ENCODE data around the gene SPRED1.

SPRED1 gene

GRCh38 chr15:38285456-38285855 is 32.8 kb downstream of the SPRED1 start:
- no peak for DNase-seq

- no peak for DNase-seq
Observed at GRCh38 chr15:38294126-38294525, 41.5 kb downstream of the SPRED1 start.

- no peak for DNase-seq
Observed at GRCh38 chr15:38297623-38298388, 45.2 kb downstream of the SPRED1 start.

- DNase-seq, result no peak
Observed at GRCh38 chr15:38299216-38299615, 46.6 kb downstream of the SPRED1 start.

- no peak for DNase-seq
Observed at GRCh38 chr15:38300395-38300794, 47.8 kb downstream of the SPRED1 start.

GRCh38 chr15:38304481-38304880 is 51.8 kb downstream of the SPRED1 start:
- no peak for DNase-seq

GRCh38 chr15:38307251-38307650 is 54.6 kb downstream of the SPRED1 start:
- no peak for DNase-seq

- DNase-seq, result no peak
Observed at GRCh38 chr15:38307861-38308641, 55.4 kb downstream of the SPRED1 start.

- DNase-seq, result no peak
Observed at GRCh38 chr15:38308797-38309196, 56.2 kb downstream of the SPRED1 start.

GRCh38 chr15:38312190-38312589 is 59.6 kb downstream of the SPRED1 start:
- no peak for DNase-seq

- DNase-seq, result no peak
Observed at GRCh38 chr15:38316311-38316710, 63.7 kb downstream of the SPRED1 start.

- no peak for DNase-seq
Observed at GRCh38 chr15:38320181-38320580, 67.5 kb downstream of the SPRED1 start.

GRCh38 chr15:38320866-38321265 is 68.2 kb downstream of the SPRED1 start:
- DNase-seq, result no peak

- DNase-seq, result no peak
Observed at GRCh38 chr15:38323895-38324294, 71.3 kb downstream of the SPRED1 start.

- DNase-seq, result no peak
Observed at GRCh38 chr15:38324939-38325647, 72.5 kb downstream of the SPRED1 start.

GRCh38 chr15:38325648-38325990 is 73.0 kb downstream of the SPRED1 start:
- no peak for DNase-seq

- no peak for DNase-seq
Observed at GRCh38 chr15:38332711-38333110, 80.1 kb downstream of the SPRED1 start.

- DNase-seq, result no peak
Observed at GRCh38 chr15:38335116-38335515, 82.5 kb downstream of the SPRED1 start.

- DNase-seq, result no peak
Observed at GRCh38 chr15:38344351-38344750, 91.7 kb downstream of the SPRED1 start.

- no peak for DNase-seq
Observed at GRCh38 chr15:38349251-38349650, 96.6 kb downstream of the SPRED1 start.

GRCh38 chr15:38351466-38351865 is 98.8 kb downstream of the SPRED1 start:
- no peak for DNase-seq

- peak; percentile 52 for DNase-seq
Observed at GRCh38 chr15:38354315-38354929, 101.8 kb downstream of the SPRED1 start.

- DNase-seq, result no peak
Observed at GRCh38 chr15:38362355-38362754, 109.7 kb downstream of the SPRED1 start.
